SH-SY5Y (cell line): ENCODE results near the gene OLFM2.

Experiments
- GATA2 ChIP-seq: IDR thresholded peaks from 2 replicates; pipeline ENCODE4 v1.6.1; 2011; ENCODE audit warnings: mild to moderate bottlenecking, low read depth, low read length
- GATA3 ChIP-seq: IDR thresholded peaks from 2 replicates; pipeline ENCODE4 v1.6.1; 2011; ENCODE audit warnings: low read depth, mild to moderate bottlenecking, low read length, moderate library complexity

- no peak for TF ChIP-seq GATA2
- no peak for TF ChIP-seq GATA3
Measured at GRCh38 chr19:9911524-9912185, 24.7 kb downstream of the OLFM2 start.
